Measurements from ENCODE around the gene SERPINI1.

Gene SERPINI1

GRCh38 chr3:167835359-167835758 lies 99.8 kb downstream of the SERPINI1 start:
- Mint-ChIP-seq H3K4me3 (no peak overlapping the region), H3K4me1 (no peaks in the 10 kb centered on the region), H3K9me3 (no peaks in the 10 kb centered on the region), H3K27ac (no peak overlapping the region), H3K36me3 (no peaks in the 10 kb centered on the region), H3K27me3 (no peaks in the 10 kb centered on the region)
- CTCF ChIA-PET = no interaction called here
- no peak for DNase-seq

GRCh38 chr3:167835953-167836352 lies 100.4 kb downstream of the SERPINI1 start:
- H3K4me1 Mint-ChIP-seq = no peaks in the 10 kb centered on the region
- H3K4me3 Mint-ChIP-seq = no peak overlapping the region
- H3K9me3 Mint-ChIP-seq = no peaks in the 10 kb centered on the region
- no peaks in the 10 kb centered on the region for H3K27me3 Mint-ChIP-seq
- no peak for DNase-seq
- H3K27ac Mint-ChIP-seq = no peak overlapping the region
- CTCF ChIA-PET = no interaction called here
- no peaks in the 10 kb centered on the region for H3K36me3 Mint-ChIP-seq

DNA sequence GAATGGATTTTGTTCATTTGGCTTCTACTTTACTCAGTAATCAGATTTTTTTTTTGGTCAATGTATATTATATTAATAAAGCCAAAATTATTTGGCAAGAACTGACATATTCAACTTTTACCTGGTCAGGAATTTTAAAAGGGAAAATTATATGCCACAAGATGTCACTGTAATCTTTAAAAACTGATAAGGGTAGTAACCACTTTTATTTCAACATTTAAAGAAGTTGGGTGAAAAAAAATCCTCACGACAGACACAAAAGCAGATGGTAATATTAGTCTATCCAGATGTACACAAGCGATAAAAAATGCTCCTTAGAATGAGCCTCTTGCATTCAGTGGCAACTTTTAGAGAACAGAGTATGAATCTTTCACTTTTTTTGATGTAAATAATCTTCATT lies 101.9 kb downstream of the SERPINI1 start:
- CTCF ChIA-PET = no interaction called here
- Mint-ChIP-seq H3K27ac (no peak overlapping the region), H3K27me3 (no peaks in the 10 kb centered on the region)

GRCh38 chr3:167839460-167840134 lies 104.1 kb downstream of the SERPINI1 start:
- Mint-ChIP-seq H3K27me3 (no peaks in the 10 kb centered on the region), H3K36me3 (no peaks in the 10 kb centered on the region), H3K4me3 (no peak overlapping the region), H3K4me1 (peaks cover 3% of the 10 kb centered on the region), H3K9me3 (no peaks in the 10 kb centered on the region), H3K27ac (no peak overlapping the region)
- CTCF ChIA-PET = no interaction called here
- no peak for DNase-seq

More for the DNA sequence above, 101.9 kb downstream of the SERPINI1 start:
- Mint-ChIP-seq H3K9me3 (no peaks in the 10 kb centered on the region), H3K4me1 (no peaks in the 10 kb centered on the region), H3K36me3 (no peaks in the 10 kb centered on the region), H3K4me3 (no peak overlapping the region)
- no peak for DNase-seq

DNA sequence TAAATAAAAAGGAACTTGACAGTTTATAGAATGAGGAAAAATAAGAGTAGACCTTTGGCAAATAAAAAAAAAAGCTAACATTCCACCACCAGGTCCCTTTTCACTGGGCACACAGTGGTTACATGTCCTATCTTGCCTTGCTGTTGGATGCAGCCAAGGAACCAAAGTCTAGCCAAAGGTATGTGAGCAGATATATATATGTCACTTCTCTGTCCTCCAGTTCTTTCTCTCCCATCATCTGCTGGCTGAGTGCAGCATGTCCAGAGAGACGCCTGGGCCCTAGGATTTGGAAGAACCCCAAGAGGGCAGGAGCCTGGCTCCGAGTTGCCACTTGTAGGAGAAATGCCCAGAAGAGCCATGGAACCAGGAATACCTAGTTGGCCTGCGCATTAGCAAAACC lies 104.7 kb downstream of the SERPINI1 start:
- no peak for DNase-seq
- Mint-ChIP-seq H3K27ac (no peak overlapping the region), H3K27me3 (no peaks in the 10 kb centered on the region), H3K4me3 (no peak overlapping the region), H3K4me1 (peaks cover 3% of the 10 kb centered on the region), H3K36me3 (no peaks in the 10 kb centered on the region), H3K9me3 (no peaks in the 10 kb centered on the region)
- CTCF ChIA-PET = no interaction called here

- no peak for DNase-seq
- H3K4me3 Mint-ChIP-seq = no peak overlapping the region
- no peaks in the 10 kb centered on the region for H3K27me3 Mint-ChIP-seq
- CTCF ChIA-PET = no interaction called here
- H3K4me1 Mint-ChIP-seq = peaks cover 3% of the 10 kb centered on the region
- no peaks in the 10 kb centered on the region for H3K9me3 Mint-ChIP-seq
- H3K36me3 Mint-ChIP-seq = no peaks in the 10 kb centered on the region
- no peak overlapping the region for H3K27ac Mint-ChIP-seq
Observed at GRCh38 chr3:167843481-167843880, 108.0 kb downstream of the SERPINI1 start.

GRCh38 chr3:167843886-167844285 lies 108.4 kb downstream of the SERPINI1 start:
- H3K4me1 Mint-ChIP-seq = peaks cover 3% of the 10 kb centered on the region

DNA sequence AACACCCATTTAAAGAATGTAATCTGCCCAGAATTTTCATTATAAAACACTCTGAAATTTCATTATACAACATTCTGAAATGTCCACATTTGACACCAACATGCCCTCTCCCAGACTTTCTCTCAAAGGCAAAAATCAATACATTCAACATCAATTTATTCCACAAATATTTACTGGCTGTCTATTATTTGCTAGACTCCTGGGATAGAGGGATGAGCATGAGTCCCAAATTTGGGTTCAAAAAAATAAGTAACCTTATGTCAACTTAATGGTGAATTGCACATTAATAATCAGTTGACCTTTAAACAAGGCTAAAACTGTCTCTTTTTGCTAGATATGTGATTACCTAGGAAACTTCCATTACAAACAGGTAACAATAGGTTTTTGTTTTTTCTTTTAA lies 109.0 kb downstream of the SERPINI1 start:
- no peaks in the 10 kb centered on the region for H3K9me3 Mint-ChIP-seq
- DNase-seq = no peak
- peaks cover 3% of the 10 kb centered on the region for H3K4me1 Mint-ChIP-seq
- no peaks in the 10 kb centered on the region for H3K36me3 Mint-ChIP-seq
- no peak overlapping the region for H3K27ac Mint-ChIP-seq
- no peak overlapping the region for H3K4me3 Mint-ChIP-seq
- H3K27me3 Mint-ChIP-seq = no peaks in the 10 kb centered on the region
- CTCF ChIA-PET = no interaction called here

More at GRCh38 chr3:167843886-167844285, 108.4 kb downstream of the SERPINI1 start:
- Mint-ChIP-seq H3K36me3 (no peaks in the 10 kb centered on the region), H3K4me3 (no peak overlapping the region), H3K27me3 (no peaks in the 10 kb centered on the region), H3K9me3 (no peaks in the 10 kb centered on the region), H3K27ac (no peak overlapping the region)
- DNase-seq = no peak
- CTCF ChIA-PET = no interaction called here

DNA sequence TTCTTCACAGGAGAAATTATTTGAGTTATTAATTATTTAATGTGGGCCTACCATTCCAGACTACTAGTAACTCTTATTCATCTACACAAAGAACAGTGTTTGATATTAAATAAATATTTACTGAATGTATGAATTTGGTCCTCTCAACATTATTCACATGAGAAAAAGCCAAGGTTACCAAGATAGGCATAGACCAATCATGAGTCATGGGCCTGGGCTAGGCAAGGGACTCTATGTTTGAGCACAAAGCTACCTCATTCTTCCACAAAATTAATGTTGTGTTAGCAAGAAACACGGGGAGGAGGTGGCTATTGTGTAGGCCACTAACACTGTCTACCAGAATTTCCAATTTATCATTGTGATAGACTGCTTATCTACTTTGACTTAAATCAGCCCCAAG lies 115.7 kb downstream of the SERPINI1 start:
- DNase-seq = no peak
- Mint-ChIP-seq H3K9me3 (no peaks in the 10 kb centered on the region), H3K27ac (no peak overlapping the region), H3K27me3 (peaks cover 2% of the 10 kb centered on the region), H3K4me1 (no peaks in the 10 kb centered on the region), H3K4me3 (no peak overlapping the region), H3K36me3 (no peaks in the 10 kb centered on the region)
- CTCF ChIA-PET = no interaction called here

DNA sequence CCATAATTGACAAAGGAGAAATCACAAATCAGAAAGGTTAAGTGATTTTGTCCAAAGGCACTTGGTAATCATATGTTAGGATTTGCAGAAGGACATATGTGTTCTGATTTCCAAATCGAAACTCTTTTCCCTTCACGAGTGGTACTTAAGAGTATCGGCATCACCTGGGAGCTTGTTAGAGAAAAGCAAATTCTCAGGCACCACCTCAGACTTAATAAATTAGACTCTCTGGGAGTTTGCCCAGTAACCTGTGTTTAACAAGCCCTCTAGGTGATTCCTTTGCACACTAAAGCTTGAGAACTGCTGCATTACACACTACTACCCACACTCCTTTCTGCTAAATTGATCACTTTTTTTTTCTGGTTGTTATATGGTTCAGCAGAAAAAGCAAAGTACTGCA lies 116.2 kb downstream of the SERPINI1 start:
- Mint-ChIP-seq H3K27me3 (peaks cover 4% of the 10 kb centered on the region), H3K4me1 (no peaks in the 10 kb centered on the region), H3K4me3 (no peak overlapping the region), H3K9me3 (no peaks in the 10 kb centered on the region), H3K36me3 (no peaks in the 10 kb centered on the region), H3K27ac (no peak overlapping the region)
- no peak for DNase-seq
- CTCF ChIA-PET = no interaction called here

DNA sequence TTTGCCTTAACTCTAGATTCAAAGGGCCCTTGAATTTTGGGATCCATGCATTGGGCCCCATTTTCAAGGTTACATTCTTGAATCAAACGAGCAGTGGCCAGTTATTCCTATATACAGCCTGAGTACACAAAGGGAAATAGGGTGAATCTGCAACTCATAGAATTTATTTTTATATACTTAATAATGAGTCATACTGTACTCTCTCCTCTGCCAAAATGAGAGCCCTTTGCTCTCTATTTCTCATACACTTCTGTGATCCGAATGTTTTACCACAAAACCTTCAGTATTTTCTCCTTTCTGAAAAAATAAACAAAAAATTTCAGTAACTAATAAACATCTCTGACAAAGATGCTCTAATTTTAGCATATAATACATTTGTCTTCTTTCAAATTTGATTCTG lies 116.7 kb downstream of the SERPINI1 start:
- H3K4me1 Mint-ChIP-seq = no peaks in the 10 kb centered on the region
- no peak for DNase-seq
- CTCF ChIA-PET = no interaction called here
- no peaks in the 10 kb centered on the region for H3K36me3 Mint-ChIP-seq
- no peaks in the 10 kb centered on the region for H3K9me3 Mint-ChIP-seq
- no peak overlapping the region for H3K4me3 Mint-ChIP-seq
- no peak overlapping the region for H3K27ac Mint-ChIP-seq
- H3K27me3 Mint-ChIP-seq = peaks cover 4% of the 10 kb centered on the region

DNA sequence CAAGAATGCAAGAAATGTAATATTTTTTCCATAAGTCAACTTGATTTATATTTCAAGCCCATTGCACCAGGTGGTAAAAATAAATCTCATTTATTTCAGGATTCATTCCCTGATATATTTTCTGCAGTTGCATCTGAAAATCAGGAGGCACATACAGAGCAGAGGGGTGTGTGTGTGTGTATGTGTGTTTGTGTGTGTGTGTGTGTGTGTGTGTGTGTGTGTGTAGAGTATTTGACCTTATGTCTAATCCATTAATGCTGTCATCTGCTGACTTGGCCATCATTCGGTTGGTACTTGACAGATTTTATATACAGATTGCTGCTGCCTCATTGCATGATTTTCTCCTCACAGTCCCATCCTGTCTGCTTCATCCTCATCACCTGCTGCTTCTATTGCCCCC lies 118.5 kb downstream of the SERPINI1 start:
- DNase-seq = no peak
- Mint-ChIP-seq H3K36me3 (no peaks in the 10 kb centered on the region), H3K27me3 (peaks cover 4% of the 10 kb centered on the region), H3K9me3 (no peaks in the 10 kb centered on the region), H3K4me1 (no peaks in the 10 kb centered on the region), H3K4me3 (no peak overlapping the region), H3K27ac (no peak overlapping the region)
- CTCF ChIA-PET = no interaction called here

- Mint-ChIP-seq H3K27ac (no peak overlapping the region), H3K4me3 (no peak overlapping the region), H3K9me3 (no peaks in the 10 kb centered on the region), H3K36me3 (no peaks in the 10 kb centered on the region), H3K4me1 (no peaks in the 10 kb centered on the region), H3K27me3 (peaks cover 4% of the 10 kb centered on the region)
- CTCF ChIA-PET = interaction anchor here (1.5 kb wide), 1 partner anchor 114 kb away, joined by 3 read pairs; no protein-coding TSS in a partner anchor
- no peak for DNase-seq
Observed at GRCh38 chr3:167854846-167855245, 119.3 kb downstream of the SERPINI1 start.

DNA sequence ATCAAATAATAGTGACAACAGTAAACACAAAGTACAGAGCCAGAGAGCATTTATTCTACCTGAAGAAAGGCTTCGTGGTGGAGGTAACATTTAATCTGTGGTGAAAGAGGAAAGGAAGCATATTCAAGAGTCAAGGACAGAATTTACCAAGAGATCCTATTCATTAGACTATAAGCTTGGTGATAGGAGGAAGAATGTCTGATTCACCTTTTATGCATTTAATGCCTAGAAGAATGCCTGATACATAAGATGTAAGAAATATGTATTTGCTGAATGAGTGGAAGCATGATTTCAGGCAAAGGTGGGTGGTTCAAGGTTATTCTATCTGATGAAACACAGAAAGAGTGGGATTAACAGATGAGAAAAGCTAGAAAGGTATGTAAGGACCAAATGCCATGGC lies 119.8 kb downstream of the SERPINI1 start:
- Mint-ChIP-seq H3K27ac (no peak overlapping the region), H3K36me3 (no peaks in the 10 kb centered on the region), H3K27me3 (peaks cover 4% of the 10 kb centered on the region), H3K9me3 (no peaks in the 10 kb centered on the region), H3K4me3 (no peak overlapping the region), H3K4me1 (no peaks in the 10 kb centered on the region)
- CTCF ChIA-PET = interaction anchor here (1.5 kb wide), 1 partner anchor 114 kb away, joined by 3 read pairs; no protein-coding TSS in a partner anchor
- DNase-seq = no peak

DNA sequence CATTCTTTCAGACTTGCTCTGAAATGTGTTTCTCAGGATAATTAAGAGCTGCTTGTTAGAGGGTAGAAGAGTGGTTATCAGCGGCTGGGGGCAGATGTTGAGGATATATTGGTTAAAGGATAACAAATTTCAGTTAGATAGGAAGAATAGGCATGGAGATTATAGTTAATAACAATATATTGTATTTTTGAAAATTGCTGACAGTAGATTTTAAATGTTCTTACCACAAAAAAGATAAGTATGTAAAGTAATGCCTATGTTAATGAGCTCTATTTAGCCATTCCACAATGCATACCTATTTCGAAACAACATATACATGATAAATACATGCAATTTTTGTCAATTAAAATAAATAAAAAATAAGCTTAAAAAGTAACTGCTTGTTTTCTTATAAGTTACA lies 123.3 kb downstream of the SERPINI1 start:
- Mint-ChIP-seq H3K4me1 (no peaks in the 10 kb centered on the region), H3K27me3 (peaks cover 4% of the 10 kb centered on the region), H3K4me3 (no peak overlapping the region), H3K36me3 (no peaks in the 10 kb centered on the region), H3K27ac (no peak overlapping the region), H3K9me3 (no peaks in the 10 kb centered on the region)
- CTCF ChIA-PET = interaction anchor here (1.2 kb wide), 1 partner anchor 23 kb away, joined by 4 read pairs; no protein-coding TSS in a partner anchor
- DNase-seq = no peak

DNA sequence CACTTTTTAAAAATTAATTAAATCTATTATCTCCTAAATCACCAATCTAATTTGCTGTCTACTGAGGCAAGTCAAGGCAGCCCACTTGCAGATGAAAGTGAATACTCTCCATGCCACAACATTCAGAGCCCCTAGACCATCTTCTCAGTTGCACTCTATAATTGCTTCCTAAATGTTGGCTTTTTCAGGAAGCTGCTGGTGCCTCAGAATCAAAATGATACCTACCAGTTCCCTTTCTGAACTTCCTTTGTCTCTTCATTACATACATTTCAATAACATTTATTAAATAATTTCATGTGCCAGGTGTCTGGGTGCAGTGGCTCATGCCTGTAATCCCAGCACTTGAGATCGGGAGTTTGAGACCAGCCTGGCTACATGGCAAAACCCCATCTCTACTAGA lies 124.1 kb downstream of the SERPINI1 start:
- H3K36me3 Mint-ChIP-seq = no peaks in the 10 kb centered on the region
- no peak for DNase-seq
- H3K4me3 Mint-ChIP-seq = no peak overlapping the region
- H3K9me3 Mint-ChIP-seq = no peaks in the 10 kb centered on the region
- H3K27ac Mint-ChIP-seq = no peak overlapping the region
- H3K4me1 Mint-ChIP-seq = no peaks in the 10 kb centered on the region
- CTCF ChIA-PET = no interaction called here
- H3K27me3 Mint-ChIP-seq = peaks cover 4% of the 10 kb centered on the region

Data from activated naive CD4-positive, alpha-beta T cell treated with anti-CD3 and anti-CD28 coated beads, Interleukin-2, amount 10 ng/mL, durations not matched to agents 7 days and 5 days (primary cell).